HL-60 (cell line): ENCODE results near the gene LMF1.

Source experiments
- DNase-seq, 2 experiments: peaks; one replicate each; pipeline ENCODE4 v3.0.0-alpha.2; 2010 to 2020; ENCODE audit warnings: low read depth in 1 of 2, low spot score in 1 of 2
- H3K27ac ChIP-seq: fragments of 250-450 bp; sonication (Bioruptor Pico); replicated peaks from 2 replicates; pipeline ENCODE4 v1.5.1; 2020; ENCODE audit warnings: mild to moderate bottlenecking, moderate library complexity
- H3K27me3 ChIP-seq: fragments of 250-450 bp; sonication (Bioruptor Pico); 2 replicates; pipeline ENCODE4 v1.5.1; 2021; ENCODE audit warnings: mild to moderate bottlenecking, moderate library complexity; ENCODE audit not compliant: insufficient read depth, poor library complexity, severe bottlenecking
- H3K4me3 ChIP-seq: replicated peaks from 2 replicates; pipeline ENCODE4 v1.5.1; 2011; ENCODE audit warnings: mild to moderate bottlenecking, control low read depth, low read length; ENCODE audit not compliant: insufficient read depth
- GABPA ChIP-seq: IDR thresholded peaks from 2 replicates; pipeline ENCODE4 v1.6.1; 2012; ENCODE audit warnings: low read depth
- POLR2AphosphoS5 ChIP-seq: IDR thresholded peaks from 2 replicates; pipeline ENCODE4 v1.6.1; 2012; ENCODE audit warnings: low read depth
- SPI1 ChIP-seq: IDR thresholded peaks from 2 replicates; pipeline ENCODE4 v1.6.1; 2012; ENCODE audit warnings: low read depth, mild to moderate bottlenecking, borderline replicate concordance
- TF ChIP-seq, protein P1 (sequence below): IDR thresholded peaks from 2 replicates; pipeline ENCODE4 v1.6.1; 2012; ENCODE audit warnings: low read depth; ENCODE audit not compliant: insufficient replicate concordance
- TF ChIP-seq, protein P2 (sequence below): IDR thresholded peaks from one replicate; pipeline ENCODE4 v1.5.1; 2011; ENCODE audit warnings: low read length, control low read depth, inconsistent platforms; ENCODE audit not compliant: insufficient read depth

Gene LMF1

DNA sequence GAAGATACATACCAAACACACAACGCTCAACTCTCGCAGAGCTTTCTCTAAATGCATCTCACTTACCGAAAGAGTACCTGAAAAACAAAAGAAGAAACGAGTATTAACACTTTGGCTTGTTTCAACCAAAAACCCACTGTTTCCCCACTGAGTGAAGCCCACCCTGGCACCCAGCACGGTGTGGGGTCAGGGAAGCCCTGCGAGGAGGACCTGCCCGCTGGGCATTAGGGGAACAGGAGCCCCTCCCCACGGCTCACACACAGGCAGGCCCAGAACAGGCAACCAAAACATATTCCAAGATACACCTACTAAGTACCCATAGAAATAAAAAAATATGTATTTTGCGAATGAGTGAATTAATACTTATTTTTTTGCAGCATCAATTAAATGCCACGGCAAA is 36.6 kb downstream of the LMF1 start:
- Histone ChIP-seq H3K27me3 (no peaks in the 10 kb centered on the region), H3K27ac (no peak overlapping the region), H3K4me3 (no peak overlapping the region)
- no peak for DNase-seq
- TF ChIP-seq, protein P1, sequence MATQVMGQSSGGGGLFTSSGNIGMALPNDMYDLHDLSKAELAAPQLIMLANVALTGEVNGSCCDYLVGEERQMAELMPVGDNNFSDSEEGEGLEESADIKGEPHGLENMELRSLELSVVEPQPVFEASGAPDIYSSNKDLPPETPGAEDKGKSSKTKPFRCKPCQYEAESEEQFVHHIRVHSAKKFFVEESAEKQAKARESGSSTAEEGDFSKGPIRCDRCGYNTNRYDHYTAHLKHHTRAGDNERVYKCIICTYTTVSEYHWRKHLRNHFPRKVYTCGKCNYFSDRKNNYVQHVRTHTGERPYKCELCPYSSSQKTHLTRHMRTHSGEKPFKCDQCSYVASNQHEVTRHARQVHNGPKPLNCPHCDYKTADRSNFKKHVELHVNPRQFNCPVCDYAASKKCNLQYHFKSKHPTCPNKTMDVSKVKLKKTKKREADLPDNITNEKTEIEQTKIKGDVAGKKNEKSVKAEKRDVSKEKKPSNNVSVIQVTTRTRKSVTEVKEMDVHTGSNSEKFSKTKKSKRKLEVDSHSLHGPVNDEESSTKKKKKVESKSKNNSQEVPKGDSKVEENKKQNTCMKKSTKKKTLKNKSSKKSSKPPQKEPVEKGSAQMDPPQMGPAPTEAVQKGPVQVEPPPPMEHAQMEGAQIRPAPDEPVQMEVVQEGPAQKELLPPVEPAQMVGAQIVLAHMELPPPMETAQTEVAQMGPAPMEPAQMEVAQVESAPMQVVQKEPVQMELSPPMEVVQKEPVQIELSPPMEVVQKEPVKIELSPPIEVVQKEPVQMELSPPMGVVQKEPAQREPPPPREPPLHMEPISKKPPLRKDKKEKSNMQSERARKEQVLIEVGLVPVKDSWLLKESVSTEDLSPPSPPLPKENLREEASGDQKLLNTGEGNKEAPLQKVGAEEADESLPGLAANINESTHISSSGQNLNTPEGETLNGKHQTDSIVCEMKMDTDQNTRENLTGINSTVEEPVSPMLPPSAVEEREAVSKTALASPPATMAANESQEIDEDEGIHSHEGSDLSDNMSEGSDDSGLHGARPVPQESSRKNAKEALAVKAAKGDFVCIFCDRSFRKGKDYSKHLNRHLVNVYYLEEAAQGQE: no peak
- TF ChIP-seq SPI1 (no peak), GABPA (no peak), POLR2AphosphoS5 (no peak)
- TF ChIP-seq, protein P2, sequence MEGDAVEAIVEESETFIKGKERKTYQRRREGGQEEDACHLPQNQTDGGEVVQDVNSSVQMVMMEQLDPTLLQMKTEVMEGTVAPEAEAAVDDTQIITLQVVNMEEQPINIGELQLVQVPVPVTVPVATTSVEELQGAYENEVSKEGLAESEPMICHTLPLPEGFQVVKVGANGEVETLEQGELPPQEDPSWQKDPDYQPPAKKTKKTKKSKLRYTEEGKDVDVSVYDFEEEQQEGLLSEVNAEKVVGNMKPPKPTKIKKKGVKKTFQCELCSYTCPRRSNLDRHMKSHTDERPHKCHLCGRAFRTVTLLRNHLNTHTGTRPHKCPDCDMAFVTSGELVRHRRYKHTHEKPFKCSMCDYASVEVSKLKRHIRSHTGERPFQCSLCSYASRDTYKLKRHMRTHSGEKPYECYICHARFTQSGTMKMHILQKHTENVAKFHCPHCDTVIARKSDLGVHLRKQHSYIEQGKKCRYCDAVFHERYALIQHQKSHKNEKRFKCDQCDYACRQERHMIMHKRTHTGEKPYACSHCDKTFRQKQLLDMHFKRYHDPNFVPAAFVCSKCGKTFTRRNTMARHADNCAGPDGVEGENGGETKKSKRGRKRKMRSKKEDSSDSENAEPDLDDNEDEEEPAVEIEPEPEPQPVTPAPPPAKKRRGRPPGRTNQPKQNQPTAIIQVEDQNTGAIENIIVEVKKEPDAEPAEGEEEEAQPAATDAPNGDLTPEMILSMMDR: no peak

DNA sequence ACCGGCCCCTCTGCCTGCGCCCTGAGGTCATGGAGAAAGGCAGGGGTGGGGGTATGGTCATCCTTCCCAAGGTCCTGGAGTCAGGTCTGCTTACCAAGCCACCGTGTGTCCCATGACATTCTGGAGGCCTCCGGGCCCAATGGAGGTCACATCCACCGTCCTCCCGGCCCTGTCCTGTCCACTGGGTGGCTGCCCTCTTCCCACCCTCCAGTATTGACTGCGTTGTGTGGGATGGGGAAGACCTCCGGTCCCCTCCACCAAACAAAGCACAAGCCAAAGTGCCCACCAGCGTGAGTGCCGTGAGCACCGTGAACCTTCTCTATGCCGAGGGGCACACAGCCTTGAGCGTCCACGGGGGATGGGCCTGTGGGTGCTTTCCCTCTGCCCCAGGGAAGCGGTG is 37.2 kb downstream of the LMF1 start:
- TF ChIP-seq, protein P1: no peak
- TF ChIP-seq GABPA (no peak), POLR2AphosphoS5 (no peak), SPI1 (no peak)
- TF ChIP-seq, protein P2: no peak

DNA sequence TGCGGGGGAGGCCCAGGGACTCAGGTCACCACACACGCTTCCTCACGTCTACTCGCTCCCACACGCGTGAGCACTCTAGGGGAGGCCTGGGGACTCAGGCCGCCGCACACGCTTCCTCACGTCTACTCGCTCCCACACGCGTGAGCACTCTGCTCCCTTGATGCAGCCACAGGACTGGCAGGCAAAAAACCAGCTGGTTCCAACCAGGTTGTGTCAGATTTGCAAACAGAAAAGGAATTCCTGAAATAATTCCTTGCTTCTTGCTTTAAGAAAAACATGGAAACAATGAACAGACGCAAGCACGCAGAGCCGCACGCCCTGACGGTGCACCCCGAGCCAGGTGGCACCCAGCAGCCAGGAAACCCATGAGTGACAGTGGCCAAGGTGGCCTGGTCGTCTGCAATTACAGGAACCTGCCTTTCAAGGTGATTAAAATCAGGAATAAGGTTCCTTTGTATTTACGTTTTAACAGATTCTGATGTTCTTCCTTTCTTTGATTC is 37.9 kb downstream of the LMF1 start:
- TF ChIP-seq GABPA (no peak), SPI1 (no peak), POLR2AphosphoS5 (no peak)
- TF ChIP-seq, protein P2: no peak
- TF ChIP-seq, protein P1: no peak

More for the DNA sequence above, 37.2 kb downstream of the LMF1 start:
- Histone ChIP-seq H3K4me3 (no peak overlapping the region), H3K27ac (no peak overlapping the region), H3K27me3 (no peaks in the 10 kb centered on the region)
- DNase-seq: no peak

More for the DNA sequence above, 37.9 kb downstream of the LMF1 start:
- Histone ChIP-seq H3K27ac (no peak overlapping the region), H3K27me3 (no peaks in the 10 kb centered on the region), H3K4me3 (no peak overlapping the region)
- no peak for DNase-seq
